ENCODE measurements around the gene TSEN54.
A peak's percentile ranks its signal among the peaks of the same experiment; 100 is the strongest.

TSEN54 gene

DNA sequence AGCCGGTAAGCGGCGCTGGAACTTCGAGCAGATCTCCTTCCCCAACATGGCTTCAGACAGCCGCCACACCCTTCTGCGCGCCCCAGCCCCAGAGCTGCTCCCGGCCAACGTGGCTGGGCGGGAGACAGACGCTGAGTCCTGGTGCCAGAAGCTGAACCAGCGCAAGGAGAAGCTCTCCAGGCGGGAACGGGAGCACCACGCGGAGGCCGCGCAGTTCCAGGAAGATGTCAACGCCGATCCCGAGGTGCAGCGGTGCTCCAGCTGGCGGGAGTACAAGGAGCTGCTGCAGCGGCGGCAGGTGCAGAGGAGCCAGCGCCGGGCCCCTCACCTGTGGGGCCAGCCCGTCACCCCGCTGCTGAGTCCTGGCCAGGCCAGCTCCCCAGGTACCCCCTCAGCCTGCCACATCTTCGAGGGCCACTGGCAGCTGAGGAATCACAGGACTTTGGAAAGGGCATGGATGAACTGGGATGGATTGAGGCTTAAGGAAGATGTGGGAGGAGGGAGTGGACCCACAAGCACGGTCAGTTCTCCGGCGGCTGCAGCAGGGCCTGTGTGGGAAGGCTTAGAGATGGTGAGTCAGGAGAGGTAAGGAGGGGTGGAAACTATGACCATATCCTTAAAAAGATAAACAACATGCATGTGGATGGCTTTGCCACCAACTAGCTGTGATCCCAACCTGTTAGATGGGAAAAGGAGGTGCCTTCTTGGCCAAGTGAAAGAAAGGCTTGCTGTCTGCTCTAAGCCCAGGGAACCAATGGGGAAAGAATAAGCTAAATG, 5.8 kb downstream of the TSEN54 start:
- no peak for DNase-seq

DNA sequence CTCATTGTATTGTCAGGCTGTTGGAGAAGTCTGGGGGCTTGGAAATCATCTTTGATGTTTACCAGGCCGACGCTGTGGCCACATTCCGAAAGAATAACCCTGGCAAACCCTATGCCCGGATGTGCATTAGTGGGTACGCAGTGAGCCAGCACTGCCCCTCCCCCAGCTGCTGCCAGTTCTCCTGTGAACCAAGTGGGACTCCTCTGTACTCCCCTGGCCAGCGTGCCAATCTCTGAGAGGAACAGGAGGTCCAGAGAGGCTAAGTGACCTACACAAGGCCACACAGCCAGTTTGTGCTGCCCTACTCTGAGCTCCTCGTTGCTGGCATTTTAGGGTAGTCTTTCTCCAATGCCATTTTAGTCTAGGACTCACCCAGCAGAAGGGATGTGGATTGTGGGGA, 7.3 kb downstream of the TSEN54 start:
- no peak for DNase-seq

DNA sequence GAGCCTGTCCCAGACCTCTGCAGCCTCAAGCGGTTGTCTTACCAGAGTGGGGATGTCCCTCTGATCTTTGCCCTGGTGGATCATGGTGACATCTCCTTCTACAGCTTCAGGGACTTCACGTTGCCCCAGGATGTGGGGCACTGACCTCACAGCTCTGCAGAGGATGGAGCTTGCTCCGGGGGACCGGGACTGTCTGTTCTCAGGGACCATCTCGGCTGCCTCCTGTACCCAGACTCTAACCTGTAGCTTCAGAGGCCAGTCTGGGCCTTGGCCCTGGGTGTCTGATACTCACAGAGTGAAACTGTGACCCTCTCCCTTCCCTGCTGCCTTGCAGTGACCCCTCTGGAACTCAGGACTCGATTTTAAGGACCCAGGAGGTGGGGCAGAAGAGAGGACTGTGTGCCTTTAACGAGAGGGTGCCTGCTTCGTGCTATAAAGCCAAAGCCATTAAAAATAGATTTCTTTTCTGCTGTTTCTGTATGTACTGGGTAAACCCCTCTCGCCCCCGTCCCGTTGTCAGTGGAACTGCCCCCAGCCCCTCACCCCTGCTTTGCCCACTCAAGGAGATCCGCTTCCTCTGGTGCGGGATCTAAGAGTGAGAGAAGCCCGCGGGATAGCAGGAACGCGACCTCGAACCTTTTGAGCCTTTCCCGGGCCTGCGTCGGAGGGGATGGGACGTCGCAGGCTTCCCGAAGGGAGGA, 8.1 kb downstream of the TSEN54 start:
- peak in 1 of 2 donors; percentile 12 for DNase-seq

DNA sequence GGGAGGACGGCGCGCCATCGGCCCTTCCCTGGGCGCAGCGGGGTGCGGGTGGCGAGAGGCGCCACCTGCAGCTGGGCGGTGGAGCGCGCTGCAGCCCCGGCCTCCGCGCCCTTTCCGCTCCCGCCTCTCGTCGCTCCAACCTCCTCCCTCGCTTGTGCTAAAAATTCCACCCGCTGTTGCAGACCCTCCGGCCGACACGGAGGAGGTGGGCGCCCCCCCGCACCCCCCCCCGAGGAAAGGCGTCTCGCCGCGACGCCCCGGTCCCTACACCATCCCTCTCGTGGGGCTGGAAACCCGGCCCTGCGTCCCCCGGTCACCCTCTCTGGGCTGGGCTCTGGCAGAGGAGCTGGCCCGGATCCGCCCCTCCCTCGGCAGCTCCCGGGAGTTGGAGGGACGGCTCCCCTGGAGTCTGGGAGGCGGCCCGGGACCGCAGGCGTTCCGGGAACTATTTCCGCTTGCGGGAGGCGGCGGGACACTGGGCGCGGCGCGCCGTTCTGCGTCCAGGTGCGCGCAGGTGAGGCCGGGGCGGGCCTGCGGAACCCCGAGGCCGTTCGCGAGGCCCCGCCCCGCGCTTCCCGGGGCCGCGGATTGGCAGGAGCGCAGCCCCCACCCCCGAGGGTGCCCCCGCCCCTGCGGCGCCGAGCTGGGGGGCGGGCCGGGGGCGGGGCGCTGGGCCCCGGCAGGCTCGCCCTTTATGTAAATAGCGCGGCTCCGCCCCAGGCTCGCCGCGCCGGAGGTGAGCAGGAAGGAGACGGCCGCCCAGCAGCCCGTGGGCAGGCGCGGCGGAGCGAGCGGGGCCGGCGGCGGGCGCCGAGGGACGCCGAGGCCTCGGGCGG, 8.9 kb downstream of the TSEN54 start, which contains the start of gene LLGL2:
Gene LLGL2, plus strand, starts transcription at position 728 of the 836 bp plus-strand sequence. CDS start 17,730 bp downstream, outside the sequence.
- peak; percentile 87 to 92 for DNase-seq

DNA sequence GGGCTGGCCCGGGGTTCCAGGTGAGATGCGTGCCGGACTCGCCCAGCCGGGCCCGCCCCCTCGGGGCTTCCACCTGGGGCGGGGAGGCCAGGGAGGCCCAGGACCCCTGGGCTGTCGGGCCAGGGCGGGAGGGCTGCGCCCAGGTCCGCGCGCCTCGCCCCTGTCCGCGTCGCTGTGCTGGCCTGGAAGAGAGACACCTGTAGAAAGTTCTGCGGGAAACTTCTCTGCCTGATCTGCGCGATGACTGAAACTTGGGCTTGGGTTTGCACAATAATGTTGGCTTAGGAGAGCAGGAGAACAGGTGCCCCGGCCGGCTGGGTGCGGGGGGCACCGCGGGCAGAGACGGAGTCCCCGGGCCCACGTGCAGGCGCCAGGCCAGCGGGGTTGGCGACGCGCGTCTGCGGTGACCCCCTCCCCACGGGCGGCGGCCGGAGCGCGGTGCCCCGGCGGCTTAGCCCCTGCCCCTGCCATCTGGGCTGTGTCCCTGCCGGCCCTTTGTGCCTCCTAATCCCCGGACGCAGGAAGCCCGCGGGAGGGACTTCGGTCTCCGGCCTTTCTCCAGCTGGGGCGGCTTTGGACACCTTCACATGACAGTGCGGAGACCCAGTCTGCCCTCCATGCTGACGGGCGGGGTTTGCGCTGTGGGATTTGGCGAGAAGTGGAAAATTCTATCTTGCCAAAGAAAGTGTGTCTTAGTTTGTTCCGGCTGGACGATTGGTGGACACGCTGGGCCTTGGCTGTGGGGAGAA, 9.7 kb downstream of the TSEN54 start:
- DNase-seq = no peak

DNA sequence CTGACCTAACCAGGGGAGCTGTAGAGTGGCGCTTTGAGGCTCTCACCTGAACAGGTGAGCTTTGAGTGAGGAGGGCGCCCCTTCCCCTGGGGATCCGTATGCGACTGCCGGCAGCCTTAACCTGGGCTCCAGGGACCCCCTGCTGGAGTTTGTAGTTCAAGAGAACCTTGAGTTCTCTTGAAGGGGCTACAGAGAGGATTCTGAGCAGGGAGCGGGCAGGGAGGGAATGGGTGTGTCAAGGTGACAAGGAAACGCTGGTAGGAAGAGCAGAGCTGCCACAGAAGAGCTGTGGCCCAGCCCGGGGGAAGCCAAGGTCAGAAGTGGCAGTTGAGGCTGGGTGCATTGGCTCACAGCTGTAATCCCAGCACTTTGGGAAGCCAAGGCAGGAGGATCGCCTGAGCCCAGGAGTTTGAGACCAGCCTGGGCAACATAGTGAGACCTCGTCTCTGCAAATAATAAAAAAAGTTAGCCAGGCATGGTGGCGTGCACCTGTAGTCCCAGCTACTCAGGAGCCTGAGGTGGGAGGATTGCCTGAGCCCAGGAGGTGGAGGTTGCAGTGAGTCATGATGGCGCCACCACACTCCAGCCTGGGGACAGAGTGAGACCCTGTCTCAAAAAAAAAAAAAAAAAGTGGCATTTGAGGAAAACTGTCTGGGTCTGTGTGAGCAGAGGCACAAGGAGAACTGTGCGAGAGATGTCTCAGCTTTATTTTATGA, 10.4 kb downstream of the TSEN54 start:
- no peak for DNase-seq

DNA sequence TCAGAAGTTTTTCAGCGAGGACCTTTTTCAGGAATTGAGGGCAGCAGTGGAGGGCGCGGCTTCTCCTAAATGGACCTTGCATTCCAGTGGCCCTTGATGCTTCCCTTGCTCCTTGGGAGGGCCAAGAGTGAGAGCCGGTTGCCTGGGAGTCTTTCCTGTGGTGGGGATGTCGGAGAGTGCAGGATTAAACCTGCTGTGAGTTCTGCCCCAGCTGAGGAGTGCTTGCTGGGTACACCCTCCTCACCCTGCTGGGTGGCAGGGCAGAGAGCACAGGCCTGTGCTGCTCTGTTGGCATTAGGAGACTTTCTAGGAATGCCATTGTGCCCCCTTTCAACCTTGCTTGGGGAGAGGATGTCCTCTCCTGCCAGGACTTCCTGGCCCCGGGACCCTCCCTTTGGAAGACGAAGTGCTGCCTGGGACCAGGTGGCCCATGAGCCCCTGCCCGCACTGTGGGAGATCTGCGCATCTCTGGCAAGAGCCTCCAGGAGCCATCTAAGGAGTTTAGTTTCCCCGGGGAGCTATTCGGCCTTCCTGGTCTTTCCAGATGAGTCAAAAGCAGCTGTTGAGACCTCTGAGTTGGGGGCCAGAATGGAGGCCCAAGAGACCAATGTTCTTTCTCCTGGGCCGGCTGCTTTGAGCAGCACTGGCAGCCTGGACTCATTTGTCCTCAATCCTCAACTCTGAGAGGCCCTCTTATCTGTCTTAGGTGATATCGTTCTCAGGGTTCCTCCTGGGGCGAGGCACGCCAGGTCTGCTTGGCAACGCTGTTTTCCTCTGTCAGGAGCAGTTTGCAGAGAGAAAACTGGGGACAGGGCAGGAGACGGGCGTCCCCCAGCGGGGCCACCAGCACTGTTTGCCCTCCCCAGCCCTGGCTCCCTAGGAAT, 14.8 kb downstream of the TSEN54 start:
- DNase-seq = no peak

DNA sequence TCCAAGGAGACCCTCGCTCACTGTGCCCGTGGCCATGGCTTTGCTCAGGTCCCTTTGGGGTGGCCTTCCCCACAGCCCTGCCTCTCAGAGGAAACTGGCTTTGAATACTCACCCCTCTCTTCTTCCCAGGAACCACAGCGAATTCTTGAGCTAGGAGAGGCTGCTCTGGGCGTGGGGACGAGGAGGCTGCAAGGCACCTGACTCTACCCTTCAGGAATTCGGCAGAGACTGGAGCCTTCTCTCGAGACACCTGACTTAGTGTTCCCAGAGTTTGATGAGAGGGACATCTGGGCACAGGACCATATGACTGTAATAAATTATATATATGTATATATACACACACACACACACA, 15.4 kb downstream of the TSEN54 start:
- DNase-seq = no peak

DNA sequence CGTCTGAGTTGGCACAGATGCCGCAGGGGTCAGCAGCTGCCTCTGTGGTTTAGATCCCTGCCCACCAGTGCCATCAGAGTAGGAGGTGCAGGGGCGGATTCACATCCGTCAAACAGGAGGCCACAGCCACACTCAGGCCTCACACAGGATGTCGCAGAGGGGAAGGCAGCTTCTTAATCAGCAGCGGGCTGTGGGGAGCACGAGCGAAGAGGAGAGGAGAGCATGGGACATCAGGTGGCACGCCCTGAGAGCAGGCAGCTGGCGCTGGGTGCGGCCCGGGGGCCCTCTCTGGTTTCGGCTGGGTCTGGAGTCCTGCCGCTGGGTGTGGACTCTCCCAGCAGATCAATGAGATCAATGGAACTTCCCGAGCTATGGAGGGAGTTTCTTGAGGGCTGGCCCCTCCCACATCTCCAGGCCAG, 18.8 kb downstream of the TSEN54 start:
- DNase-seq = peak; percentile 43 to 69

DNA sequence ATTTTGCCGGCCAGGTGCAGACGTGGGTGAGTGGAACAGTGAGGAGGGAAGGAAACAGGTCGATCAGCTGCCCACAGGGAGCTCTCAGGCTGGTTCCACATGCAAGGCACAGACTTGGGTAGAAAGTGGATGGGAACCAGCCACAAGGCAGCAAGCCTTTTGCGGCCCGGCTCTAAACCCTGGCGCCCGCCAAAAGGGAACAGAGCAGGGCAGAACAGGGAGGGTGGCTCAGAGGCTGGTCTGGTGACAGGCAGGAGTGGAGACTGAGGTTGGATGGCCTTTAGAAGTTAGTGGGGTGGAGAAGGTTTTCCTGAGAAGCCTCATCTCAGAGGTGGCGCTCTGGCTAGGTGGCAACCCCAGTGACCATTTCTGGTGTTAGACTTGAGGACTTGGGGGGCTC, 19.5 kb downstream of the TSEN54 start:
- DNase-seq = no peak

DNA sequence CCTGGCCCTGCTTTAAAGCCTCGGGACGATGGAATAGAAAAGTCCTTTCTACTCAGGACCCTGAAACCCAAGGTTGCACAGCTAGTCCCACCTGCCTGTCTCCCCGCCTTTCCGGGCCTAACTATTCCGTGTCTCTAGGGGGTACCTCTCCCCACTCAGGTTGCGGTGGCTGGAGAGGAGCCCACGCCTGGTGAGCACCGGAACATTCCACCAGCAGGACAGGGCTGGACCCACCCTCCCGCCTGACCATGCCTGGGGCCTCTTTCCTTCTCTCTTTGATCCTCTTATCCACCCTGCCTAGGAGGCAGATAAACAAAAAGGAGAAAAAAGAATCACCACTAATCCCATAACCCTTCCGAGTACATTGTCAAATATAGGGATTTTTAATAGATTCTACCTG, 20.0 kb downstream of the TSEN54 start:
- DNase-seq = no peak

DNA sequence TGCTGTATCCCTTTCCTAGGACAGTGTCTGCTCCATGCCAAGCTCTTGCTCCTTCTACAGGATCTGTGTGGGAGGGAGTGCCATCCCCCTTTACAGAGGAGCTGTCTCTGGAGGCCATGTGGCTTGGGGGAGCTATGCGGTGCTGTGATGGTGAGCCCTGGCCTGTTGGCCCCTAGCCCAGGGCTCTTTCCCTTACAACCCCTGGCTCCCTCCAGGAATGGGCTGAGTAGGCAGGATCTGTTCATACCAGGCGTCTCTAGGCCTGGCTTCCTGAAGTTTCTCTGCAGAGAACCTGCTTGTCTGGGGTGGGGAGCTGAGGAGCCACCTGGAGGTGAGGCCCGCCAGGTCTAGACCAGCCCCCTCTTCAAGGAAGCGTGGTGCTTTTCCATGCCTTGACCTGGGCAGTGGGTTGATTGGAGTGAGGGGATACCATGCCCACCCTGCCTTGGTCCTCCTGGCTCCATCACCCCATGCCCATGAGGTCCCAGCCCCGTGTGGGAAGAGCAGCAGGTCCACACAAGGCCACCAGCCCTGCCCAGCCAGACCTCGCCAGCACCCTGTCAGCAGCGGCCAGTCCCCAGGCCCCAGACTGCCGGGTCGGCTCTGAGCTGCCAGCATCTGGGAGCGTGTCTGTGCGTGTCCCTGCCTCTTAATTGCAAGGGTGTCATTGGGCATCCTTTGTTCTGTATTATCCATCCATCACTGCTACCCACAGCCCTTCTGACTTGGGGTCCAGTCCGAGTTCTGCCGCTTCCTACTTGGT, 23.8 kb downstream of the TSEN54 start:
- no peak for DNase-seq

DNA sequence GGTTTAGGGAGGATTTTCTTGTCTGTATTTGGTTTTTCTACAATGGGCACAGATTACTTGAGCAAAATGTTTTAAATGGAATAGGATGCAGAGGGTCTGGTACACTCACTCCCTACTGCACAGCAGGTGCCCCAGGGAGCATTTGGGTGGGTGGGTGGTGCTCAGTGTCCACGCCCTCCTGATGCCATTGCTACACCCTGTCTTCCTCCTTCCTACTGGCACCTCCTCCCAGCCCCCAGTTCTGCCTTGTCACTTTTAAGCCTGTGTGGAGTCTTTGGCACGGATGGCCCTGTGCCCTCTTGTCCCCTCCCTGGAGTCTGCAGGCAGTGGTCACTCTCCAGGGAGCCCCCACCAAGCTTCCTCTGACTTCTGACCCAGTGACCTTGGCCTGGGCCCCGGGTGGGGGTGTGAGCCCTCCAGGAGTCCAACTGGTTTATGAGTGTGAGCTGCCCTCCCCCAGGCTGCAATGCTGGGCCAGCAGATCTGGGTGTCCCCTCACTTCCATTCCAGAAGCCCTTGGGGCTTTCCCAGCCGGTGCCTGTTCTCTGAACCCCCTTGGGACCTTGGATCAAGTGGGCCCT, 24.7 kb downstream of the TSEN54 start:
- DNase-seq = no peak

DNA sequence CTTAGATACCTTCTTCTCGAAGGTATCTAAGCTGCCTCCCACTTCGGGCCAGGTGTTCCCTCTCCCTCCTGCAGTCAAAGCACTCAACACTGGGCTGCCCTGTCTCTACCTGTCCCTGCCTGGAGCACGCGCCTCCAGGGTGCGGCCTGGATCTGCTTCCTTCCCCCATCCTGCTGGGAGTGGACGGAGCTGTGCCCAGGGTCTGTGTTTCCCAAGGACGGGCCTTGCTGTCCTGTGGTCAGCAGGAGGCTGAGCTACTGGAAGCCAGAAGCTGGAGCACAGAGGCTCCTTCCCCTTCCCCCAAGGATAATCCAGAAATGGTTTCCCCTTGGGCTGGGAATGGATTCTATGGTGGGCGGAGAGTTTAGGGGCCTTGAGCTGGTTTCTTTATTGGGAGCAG, 25.9 kb downstream of the TSEN54 start:
- DNase-seq = no peak

DNA sequence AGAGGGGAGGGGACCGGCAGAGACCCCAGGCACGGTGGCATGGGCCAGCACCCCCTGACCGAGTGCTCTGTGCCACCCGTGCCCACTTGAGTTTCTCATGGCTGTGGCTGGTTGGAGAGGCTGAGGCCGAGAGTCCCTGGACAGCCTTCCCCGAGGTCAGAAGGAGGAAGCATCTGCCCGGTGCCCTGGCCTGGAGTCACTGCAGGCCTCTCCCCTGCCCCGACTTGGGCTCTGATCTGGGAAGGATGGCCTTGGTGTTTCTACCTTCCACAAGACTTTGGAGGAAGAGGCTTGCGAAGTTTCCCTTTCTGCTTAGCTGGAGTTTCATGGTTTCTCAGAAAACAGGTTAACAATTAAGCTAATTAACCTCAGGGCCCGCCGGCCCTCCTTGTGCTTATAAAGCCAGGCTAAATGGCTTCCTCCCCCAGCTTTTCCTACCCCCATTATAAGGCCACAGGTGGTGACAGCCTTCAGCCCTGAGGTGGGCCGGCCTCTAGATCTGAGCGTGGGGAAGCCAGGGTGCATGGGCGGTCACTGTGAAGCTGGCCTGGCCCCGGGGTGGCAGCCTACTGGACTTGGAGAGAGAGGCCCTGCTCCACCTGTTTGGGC, 26.5 kb downstream of the TSEN54 start:
- DNase-seq = no peak

DNA sequence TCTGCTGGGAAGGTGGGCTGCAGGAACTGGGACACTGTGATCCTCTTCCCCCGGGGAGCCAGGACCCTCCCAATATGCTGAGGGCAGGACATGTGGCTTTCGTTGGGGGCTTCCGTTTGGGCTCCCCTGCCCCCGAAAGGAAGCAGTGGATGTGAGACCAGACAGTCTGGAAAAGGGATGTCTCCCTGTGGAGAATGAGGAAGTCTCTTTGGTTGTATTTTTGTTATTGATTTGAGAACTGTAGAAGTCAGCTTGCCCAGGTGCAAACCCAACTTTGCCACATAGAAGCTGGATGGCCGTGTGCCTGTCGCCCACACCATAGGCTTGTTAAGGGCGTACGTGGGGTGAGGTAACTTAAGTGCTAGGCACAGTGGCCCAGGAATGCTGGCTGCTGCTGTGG, 27.9 kb downstream of the TSEN54 start:
- DNase-seq = no peak

DNA sequence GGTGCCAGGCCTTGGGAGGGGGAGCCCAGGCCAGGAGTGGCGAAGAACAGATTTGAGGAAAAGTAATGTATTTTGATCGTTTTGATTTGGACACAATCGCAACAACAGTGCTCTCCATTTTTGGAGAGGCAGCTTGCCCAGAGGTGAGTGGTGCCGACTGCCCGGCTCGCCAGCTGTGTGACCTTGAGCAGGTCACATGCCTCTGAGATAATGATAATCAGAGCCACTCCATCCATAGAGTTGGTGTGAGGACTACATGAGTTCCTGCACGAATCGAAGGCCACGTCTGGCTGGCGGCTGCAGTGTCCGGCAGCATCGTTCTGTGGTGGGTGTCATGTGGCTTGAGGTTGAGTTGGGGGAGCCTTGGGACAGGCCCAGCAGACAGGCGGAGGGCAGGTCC, 29.9 kb downstream of the TSEN54 start:
- DNase-seq = no peak

DNA sequence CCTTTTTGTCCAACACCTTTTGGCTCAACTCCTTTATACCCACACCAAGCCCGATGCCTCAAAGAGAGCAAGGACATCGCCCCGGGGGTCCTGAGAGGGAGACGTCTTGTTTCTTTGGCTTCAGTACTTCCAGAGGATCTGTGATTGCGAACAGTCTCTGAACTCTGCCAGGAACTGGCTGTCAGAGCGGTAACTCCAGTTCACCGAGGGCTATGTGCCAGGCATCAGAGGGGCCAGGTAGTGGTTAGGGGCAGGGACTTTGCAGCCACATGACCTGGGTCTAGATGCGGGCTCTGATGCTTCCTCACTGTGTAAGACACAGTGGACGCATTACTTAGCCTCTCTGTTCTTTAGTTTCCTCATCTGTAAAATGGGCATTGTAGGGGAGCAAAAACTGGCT, 30.8 kb downstream of the TSEN54 start:
- no peak for DNase-seq

DNA sequence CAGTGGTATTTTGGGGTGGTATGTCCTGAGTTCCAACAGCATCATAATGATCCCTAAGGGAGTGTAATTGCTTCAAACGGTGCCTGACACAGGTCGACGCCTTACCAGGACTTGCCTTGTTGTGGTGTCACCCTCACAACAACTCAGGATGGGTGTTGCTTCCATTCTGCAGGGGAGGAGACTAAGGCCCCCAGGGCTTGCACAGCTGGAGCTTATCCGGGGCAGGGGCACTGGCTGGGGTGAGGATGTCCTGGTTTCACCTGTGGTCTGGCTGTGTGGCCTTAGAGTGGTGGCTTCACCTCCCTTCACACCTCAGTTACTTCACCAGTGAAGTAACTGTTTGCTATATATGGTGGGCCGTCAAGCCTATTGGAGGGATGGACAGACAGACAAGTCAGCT, 32.5 kb downstream of the TSEN54 start:
- DNase-seq = no peak
